GM18520 (cell line): ENCODE measurements around the gene C16orf78.

Experiments used
- ATAC-seq: cut with Tn5 transposase; IDR thresholded peaks from one replicate; pipeline ENCODE4 v1.9.1; 2021; ENCODE audit not compliant: unreplicated experiment

Gene C16orf78

DNA sequence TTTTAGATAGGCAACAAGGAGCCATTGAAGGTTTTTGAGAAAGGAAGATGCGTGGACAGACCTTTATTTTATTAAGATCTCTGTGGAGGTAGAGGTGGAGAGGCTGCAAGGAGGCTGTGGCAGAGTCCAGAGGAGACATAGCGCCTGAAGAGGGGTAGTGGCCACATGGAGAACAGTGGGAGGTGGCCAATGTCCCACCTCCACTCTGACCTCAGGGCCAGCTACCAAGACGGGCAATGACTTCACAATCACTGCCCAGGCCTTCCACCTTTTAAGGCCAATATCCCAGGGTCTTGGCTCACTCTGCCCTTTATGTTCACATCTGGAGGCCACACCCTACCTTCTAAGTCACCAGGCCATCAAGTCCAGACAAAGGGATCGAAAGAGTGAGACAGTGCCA, at the start of gene C16orf78:
C16orf78 (plus strand) TSS at position 301 of the 400 bp plus-strand sequence. CDS start 136 bp downstream, outside the sequence.
- no peak for ATAC-seq

DNA sequence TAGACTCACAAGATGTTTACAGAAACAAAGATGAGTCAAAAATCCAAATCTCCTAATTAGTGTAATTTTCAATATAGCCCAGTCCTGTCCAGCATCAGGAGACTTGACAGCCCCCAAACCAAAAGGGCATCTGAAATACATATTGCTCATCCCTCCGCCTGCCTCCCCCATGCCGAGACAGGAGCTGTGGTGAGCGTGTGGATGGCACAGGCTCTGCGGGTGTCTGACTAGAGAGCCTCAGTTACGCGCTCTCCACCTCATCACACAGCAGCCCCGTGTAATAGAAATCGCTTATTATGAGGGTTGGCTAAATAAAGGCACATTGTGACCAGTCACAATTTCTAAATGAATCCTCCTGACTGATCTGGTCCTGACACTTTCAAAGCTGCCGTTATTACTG, 48.9 kb upstream of the C16orf78 start:
- ATAC-seq = no peak

DNA sequence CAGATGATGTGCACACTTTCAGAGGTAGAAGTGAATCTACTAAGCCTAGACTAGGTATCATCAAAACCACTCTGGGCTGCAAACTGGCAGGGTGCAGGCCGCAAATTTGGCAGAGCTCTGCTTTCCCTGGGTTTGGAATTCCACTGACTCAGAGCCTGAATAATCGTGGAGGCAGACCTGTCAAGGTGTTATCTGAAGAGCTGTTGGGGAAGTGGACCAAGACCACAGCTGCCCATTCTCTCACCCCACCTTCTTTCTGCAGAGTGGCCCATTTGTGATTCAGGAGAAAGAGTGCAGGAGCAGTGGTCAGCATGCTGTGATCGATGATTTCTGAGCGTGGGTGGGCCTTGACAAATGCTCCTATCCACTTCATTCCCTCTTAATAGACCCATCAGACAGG, 46.1 kb upstream of the C16orf78 start:
- ATAC-seq = no peak

DNA sequence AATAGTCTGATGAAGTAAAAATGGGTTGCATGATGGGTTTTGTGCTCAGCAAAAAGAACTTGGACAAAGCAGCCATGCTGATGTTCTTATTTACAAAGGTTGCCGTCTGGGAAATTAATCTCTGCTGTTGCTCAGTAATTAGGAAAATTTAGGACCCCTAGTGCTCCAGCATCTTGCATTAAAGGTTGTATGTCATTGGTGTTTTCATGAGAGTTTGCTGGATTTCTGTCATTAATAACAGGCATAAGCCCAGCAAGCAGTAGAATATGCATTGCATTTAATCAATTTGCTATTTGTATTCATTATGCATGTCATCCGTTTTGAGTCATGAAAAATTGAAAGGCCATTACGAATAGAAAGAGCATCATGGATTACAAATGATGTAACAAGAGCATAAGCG, 45.3 kb upstream of the C16orf78 start:
- ATAC-seq = no peak

- ATAC-seq = no peak
These were observed 42.9 kb upstream of the C16orf78 start for GRCh38 chr16:49330562-49331201.

GRCh38 chr16:49332589-49333258, 40.9 kb upstream of the C16orf78 start:
- ATAC-seq = no peak

GRCh38 chr16:49333259-49333597, 40.4 kb upstream of the C16orf78 start:
- no peak for ATAC-seq

DNA sequence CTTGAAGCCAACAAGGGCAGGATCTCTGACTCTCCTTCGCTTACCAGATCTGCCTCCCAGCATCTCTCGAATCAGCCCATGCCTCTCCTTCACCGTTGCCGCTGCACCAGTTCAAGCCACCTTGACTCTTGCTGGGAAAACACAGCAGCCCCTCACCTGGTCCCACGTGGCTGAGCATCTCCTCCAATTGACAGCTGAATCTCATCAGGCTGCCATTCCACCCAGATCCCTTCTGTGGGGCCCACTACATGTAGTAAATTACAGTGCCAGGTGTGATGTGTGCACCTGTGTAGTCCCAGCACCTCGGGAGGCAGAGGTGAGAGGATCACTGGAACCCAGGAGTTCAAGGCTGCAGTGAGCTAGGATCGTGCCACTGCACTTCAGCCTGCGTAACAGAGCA, 37.8 kb upstream of the C16orf78 start:
- no peak for ATAC-seq

DNA sequence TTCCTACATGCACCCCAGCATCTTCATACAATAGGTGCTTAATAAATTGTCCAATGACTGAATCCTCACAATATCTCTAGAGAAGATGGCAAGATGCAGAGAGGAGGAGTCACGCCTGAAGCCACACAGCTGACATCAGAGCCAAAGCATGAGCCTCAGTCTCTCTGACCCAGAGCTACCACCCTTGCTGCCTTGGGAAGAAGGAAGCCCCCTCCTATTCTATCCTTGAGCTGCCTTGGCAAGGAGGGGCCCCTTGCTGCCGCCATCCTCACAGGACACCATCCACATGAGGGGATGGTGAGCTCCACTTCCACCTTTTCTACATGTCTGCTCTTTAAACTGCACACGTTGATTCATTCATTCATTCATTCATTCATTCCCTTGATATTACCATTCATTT, 37.0 kb upstream of the C16orf78 start:
- ATAC-seq = no peak

DNA sequence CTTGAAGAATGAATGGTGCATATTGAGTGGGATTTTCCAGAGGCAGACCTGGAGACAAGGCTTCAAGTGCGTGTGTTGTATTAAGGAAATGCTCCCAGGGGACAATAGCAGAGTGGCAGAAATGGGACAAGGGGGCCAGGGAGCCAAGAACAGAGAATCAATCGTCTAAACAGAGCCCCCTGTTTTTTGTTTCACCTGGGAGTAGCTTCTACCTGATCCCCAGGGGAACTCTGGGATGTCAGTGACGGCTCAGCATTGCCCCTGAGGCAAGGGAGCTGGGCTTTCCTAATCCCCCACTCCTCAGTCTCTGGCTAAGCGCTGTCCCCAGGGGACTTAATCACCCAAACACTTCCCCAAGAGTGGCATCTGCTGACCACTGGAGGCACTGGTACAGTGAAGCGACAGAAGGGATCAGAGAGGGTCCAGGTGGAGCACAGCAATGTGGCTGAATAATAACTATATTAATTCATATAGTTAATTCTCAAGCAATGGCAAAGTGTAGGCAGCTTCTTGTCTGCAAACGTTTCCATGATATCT, 35.7 kb upstream of the C16orf78 start:
- no peak for ATAC-seq

- ATAC-seq = no peak
These were observed 34.9 kb upstream of the C16orf78 start for GRCh38 chr16:49338611-49339265.

- ATAC-seq = no peak
These were observed 33.1 kb upstream of the C16orf78 start for GRCh38 chr16:49340466-49340865.

GRCh38 chr16:49341706-49342105, 31.9 kb upstream of the C16orf78 start:
- no peak for ATAC-seq

- ATAC-seq = no peak
These were observed 31.0 kb upstream of the C16orf78 start for GRCh38 chr16:49342336-49343265.

- ATAC-seq = no peak
These were observed 30.3 kb upstream of the C16orf78 start for GRCh38 chr16:49343291-49343690.

DNA sequence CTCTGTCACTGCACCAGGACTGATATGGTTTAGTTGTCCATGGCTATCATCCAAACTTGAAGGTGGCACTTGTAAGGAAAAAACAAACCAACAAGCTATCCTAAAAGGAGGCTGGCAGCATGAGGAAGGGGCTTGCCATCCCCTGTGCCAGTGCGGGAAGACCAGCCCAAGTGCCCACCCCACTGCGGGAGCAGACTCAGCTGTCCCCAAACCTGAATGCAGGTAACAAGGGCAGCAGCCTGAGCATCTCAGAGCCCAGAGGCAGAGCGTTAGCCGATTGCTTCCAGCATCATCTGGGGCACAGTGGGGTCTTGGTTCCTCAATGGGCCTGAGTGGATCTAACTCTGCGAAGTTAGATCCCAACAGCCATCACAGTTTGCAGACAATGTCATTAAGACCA, 29.2 kb upstream of the C16orf78 start:
- no peak for ATAC-seq

DNA sequence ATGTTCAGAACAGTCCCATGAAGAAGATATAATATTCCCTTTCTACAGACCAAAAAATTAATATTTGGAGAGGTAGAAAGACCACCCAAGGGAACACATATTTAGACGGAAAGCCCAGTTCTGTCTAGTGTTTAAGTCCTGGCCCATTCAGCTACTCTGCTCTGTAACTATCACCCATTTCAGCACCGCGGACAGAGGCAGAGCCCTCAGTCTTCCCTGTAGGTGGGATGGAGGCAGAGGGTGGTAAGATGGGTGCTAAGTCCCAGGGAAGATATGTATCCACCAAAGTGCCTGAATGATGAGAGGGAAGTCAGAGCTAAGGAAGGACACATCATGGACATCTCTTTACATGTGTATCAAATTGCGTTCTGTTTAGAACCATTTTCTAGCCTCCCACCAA, 27.8 kb upstream of the C16orf78 start:
- ATAC-seq = no peak

DNA sequence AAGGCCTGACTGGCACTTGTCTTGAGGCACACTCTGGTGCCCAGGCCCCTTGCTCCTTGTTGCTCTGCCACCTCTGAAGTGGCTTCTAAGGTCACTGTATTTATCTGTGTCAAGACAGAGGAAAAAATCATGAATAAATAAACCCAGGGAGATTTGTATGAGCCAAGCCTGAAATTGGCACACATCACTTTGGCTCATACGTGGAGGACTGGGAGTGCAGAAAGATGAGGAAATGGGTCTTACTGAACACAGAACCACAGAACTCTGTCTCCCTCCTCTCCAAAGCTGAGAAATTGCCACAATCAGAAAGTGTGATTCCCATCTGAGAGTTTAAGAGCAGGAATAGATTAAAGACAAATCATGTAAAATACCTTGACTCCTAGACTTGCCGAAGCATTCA, 27.1 kb upstream of the C16orf78 start:
- ATAC-seq = no peak

DNA sequence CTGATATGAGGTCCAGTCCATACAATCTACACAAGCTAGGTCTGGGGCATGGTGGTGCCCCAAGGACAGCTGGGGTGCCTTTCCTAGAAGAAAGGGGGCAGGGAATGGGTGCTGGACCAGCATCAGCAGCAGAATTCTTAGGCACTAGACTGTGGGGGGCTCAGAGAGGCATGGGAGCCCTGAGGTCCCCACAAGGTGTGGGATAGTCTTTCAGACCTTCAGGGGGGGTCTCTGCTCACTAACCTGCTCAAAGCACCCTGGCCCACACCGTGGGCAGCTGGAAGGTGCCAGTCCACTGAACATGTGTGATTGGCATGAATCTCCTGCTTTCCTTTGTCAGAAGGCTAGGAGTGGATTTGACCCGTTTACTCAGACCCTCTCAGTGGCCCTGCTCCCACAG, 26.1 kb upstream of the C16orf78 start:
- ATAC-seq = no peak

GRCh38 chr16:49348408-49349176, 25.0 kb upstream of the C16orf78 start:
- no peak for ATAC-seq
